Caco-2 (cell line): ENCODE data around the gene ZC3H4. TPM values are rescaled to one million over a fixed set of nuclear protein-coding genes. Genes with fewer than 3 reads are reported as not detected.

Experiments used
- BruUV-seq: library from RNA; stranded (reverse); fragments of 400-500 nt; replicated peaks from 2 replicates; lab custom pipeline; 2021; lab: Mats Ljungman, UMichigan
- CTCF ChIA-PET: fragments of 300-600 bp; sonication (Branson Sonifier 250); formaldehyde crosslinking; loops from one replicate; lab custom pipeline; 2022; ENCODE audit warnings: antibody characterized with exemption; lab: Charles Lee
- POLR2A ChIA-PET: fragments of 300-600 bp; sonication (Branson Sonifier 250); formaldehyde crosslinking; loops from one replicate; lab custom pipeline; 2022; ENCODE audit warnings: antibody characterized with exemption; lab: Charles Lee
- DNase-seq, 2 experiments: peaks; one replicate each; pipeline versions ENCODE4 v3.0.0 to v3.0.0-alpha.2; 2020 to 2022
- H3K27me3 ChIP-seq: replicated peaks from 2 replicates; pipeline ENCODE4 v1.6.0; 2011; ENCODE audit warnings: low read length; ENCODE audit not compliant: control insufficient read depth, insufficient read depth
- H3K36me3 ChIP-seq: 2 replicates; pipeline ENCODE4 v1.5.1; 2011; ENCODE audit warnings: low read length; ENCODE audit not compliant: control insufficient read depth, insufficient read depth
- H3K4me1 ChIP-seq: fragments of 250-450 bp; sonication (Bioruptor Pico); 2 replicates; pipeline ENCODE4 v1.5.1; 2020; ENCODE audit warnings: mild to moderate bottlenecking
- H3K4me3 ChIP-seq: 2 replicates; pipeline ENCODE4 v1.5.1; 2011; ENCODE audit warnings: low read depth, mild to moderate bottlenecking, control low read depth, low read length
- H3K9me3 ChIP-seq: fragments of 250-450 bp; sonication (Bioruptor Pico); 2 replicates; pipeline ENCODE4 v1.5.1; 2020; ENCODE audit warnings: mild to moderate bottlenecking, moderate library complexity
- H3K27ac Mint-ChIP-seq: one replicate; pipeline ENCODE4 v1.8.0; 2022; ENCODE audit warnings: mixed read lengths; ENCODE audit not compliant: unreplicated experiment
- H3K27me3 Mint-ChIP-seq: one replicate; pipeline ENCODE4 v1.8.0; 2022; ENCODE audit warnings: mixed read lengths; ENCODE audit not compliant: insufficient read depth, unreplicated experiment
- H3K36me3 Mint-ChIP-seq: one replicate; pipeline ENCODE4 v1.8.0; 2022; ENCODE audit warnings: mild to moderate bottlenecking, mixed read lengths; ENCODE audit not compliant: insufficient read depth, unreplicated experiment
- H3K4me1 Mint-ChIP-seq: one replicate; pipeline ENCODE4 v1.8.0; 2022; ENCODE audit warnings: low read depth, mixed read lengths; ENCODE audit not compliant: unreplicated experiment
- H3K4me3 Mint-ChIP-seq: one replicate; pipeline ENCODE4 v1.8.0; 2022; ENCODE audit warnings: mild to moderate bottlenecking, moderate library complexity, mixed read lengths; ENCODE audit not compliant: unreplicated experiment
- H3K9me3 Mint-ChIP-seq: one replicate; pipeline ENCODE4 v1.8.0; 2022; ENCODE audit warnings: mixed read lengths; ENCODE audit not compliant: unreplicated experiment
- CTCF ChIP-seq, 2 experiments: fragments of 200-600 bp in 1 of 2; IDR thresholded peaks; 1 replicate in 1 of 2; 2 replicates in 1 of 2; pipeline versions ENCODE4 v1.5.1 to v1.8.0; 2011 to 2022; ENCODE audit warnings: antibody characterized with exemption in 1 of 2, control low read depth in 1 of 2, inconsistent platforms in 1 of 2, low read depth in 1 of 2, low read length in 1 of 2, mild to moderate bottlenecking in 1 of 2, moderate library complexity in 1 of 2; ENCODE audit not compliant: insufficient read depth in 1 of 2, severe bottlenecking in 1 of 2, unreplicated experiment in 1 of 2
- intact Hi-C: fragments of 100-400 bp; cut with micrococcal nuclease; formaldehyde crosslinking; loops from one replicate; pipeline ENCODE4 v1.10.0; 2022; ENCODE audit not compliant: unreplicated experiment
- total RNA-seq: library from RNA; stranded (reverse); gene quantifications from 2 replicates; pipeline ENCODE4 v1.2.3, GENCODE V29; 2022

Gene ZC3H4
- total RNA-seq, 1 experiment from 2014 or later = 70.3 TPM

GRCh38 chr19:47132194-47132852 lies 18.7 kb upstream of the ZC3H4 start:
- POLR2A ChIA-PET = interaction anchor here (1.1 to 1.5 kb wide), 2 partner anchors 19 to 23 kb away, joined by 5 to 19 read pairs; partner anchors contain the start of gene ZC3H4
- H3K36me3 ChIP-seq = peaks cover 3% of the 10 kb centered on the region; the same call in 1 of the 2 replicates
- H3K4me1 ChIP-seq = peaks cover 50% of the 10 kb centered on the region
- intact Hi-C loops = loop anchor here (5.0 kb wide), 1 partner anchor 110 kb away; no protein-coding TSS in a partner anchor
- H3K36me3 Mint-ChIP-seq = peaks cover 79% of the 10 kb centered on the region
- no peak for TF ChIP-seq CTCF (IDR thresholded peaks at IDR 0.05; ENCODE audit: insufficient read depth in 1 of 2, low read depth in 1 of 2, low read length in 1 of 2, severe bottlenecking in 1 of 2, unreplicated experiment in 1 of 2)
- peak overlapping the region; percentile 98 for H3K27ac Mint-ChIP-seq
- peak overlapping the region; percentile 86 for H3K4me3 ChIP-seq
- H3K27me3 Mint-ChIP-seq = no peaks in the 10 kb centered on the region
- CTCF ChIA-PET = interaction anchor here (1.7 kb wide), 1 partner anchor 119 kb away, joined by 10 read pairs; no protein-coding TSS in a partner anchor
- peaks cover 10% of the 10 kb centered on the region for H3K9me3 Mint-ChIP-seq
- H3K4me3 Mint-ChIP-seq = peak overlapping the region; percentile 94
- no TSS peak for BruUV-seq
- DNase-seq = no peak
- no peaks in the 10 kb centered on the region for H3K27me3 ChIP-seq
- H3K9me3 ChIP-seq = peaks cover 6% of the 10 kb centered on the region
- peaks cover 37% of the 10 kb centered on the region for H3K4me1 Mint-ChIP-seq

- Mint-ChIP-seq H3K4me1 (peaks cover 32% of the 10 kb centered on the region), H3K4me3 (peak within 1 kb of the TSS; percentile 94), H3K27me3 (no peaks in the 10 kb centered on the region), H3K27ac (peak within 1 kb of the TSS; percentile 98), H3K9me3 (peaks cover 10% of the 10 kb centered on the region), H3K36me3 (peaks cover 65% of the 10 kb centered on the region)
- ChIA-PET CTCF (interaction anchor here (1.1 to 1.7 kb wide), 9 partner anchors 13 to 118 kb away, joined by 3 to 15 read pairs (median 7); partner anchors contain the start of gene ZC3H4), POLR2A (interaction anchor here (0.6 to 1.8 kb wide), 9 partner anchors 13 to 373 kb away, joined by 3 to 19 read pairs (median 8); partner anchors contain the start of genes CCDC9 and ZC3H4)
- TF ChIP-seq CTCF (IDR thresholded peaks at IDR 0.05; ENCODE audit: insufficient read depth in 1 of 2, low read depth in 1 of 2, low read length in 1 of 2, severe bottlenecking in 1 of 2, unreplicated experiment in 1 of 2) = peak in 1 of 2 experiments; percentile 70
- peak; percentile 99 for DNase-seq
- H3K27me3 ChIP-seq = no peaks in the 10 kb centered on the region
- peaks cover 37% of the 10 kb centered on the region for H3K4me1 ChIP-seq
- peaks cover 6% of the 10 kb centered on the region for H3K9me3 ChIP-seq
- H3K36me3 ChIP-seq = peaks cover 3% of the 10 kb centered on the region; the same call in 1 of the 2 replicates
- BruUV-seq = no TSS peak
- H3K4me3 ChIP-seq = peak within 1 kb of the TSS; percentile 86
- intact Hi-C loops = loop anchor here (2.0 to 5.0 kb wide), 3 partner anchors 18 to 112 kb away; partner anchors contain the start of gene ZC3H4
Measured at GRCh38 chr19:47130589-47131227, 17.1 kb upstream of the ZC3H4 start, which contains the start of gene SAE1. Gene SAE1, plus strand, starts transcription at chr19:47130835. Its CDS starts 96 bp downstream, at chr19:47130931.

- H3K4me1 ChIP-seq = peaks cover 32% of the 10 kb centered on the region
- H3K36me3 ChIP-seq = peaks cover 3% of the 10 kb centered on the region; the same call in 1 of the 2 replicates
- no peak for DNase-seq
- no peak for TF ChIP-seq CTCF (IDR thresholded peaks at IDR 0.05; ENCODE audit: insufficient read depth in 1 of 2, low read depth in 1 of 2, low read length in 1 of 2, severe bottlenecking in 1 of 2, unreplicated experiment in 1 of 2)
- Mint-ChIP-seq H3K36me3 (peaks cover 59% of the 10 kb centered on the region), H3K9me3 (peaks cover 10% of the 10 kb centered on the region), H3K4me3 (peak overlapping the region; percentile 94), H3K27me3 (no peaks in the 10 kb centered on the region), H3K4me1 (peaks cover 31% of the 10 kb centered on the region), H3K27ac (peak overlapping the region; percentile 98)
- BruUV-seq = no TSS peak
- CTCF ChIA-PET = no interaction called here
- H3K27me3 ChIP-seq = no peaks in the 10 kb centered on the region
- H3K4me3 ChIP-seq = 0 out of 2 replicates have a peak overlapping the region, but pooled peaks have one; percentile 9
- H3K9me3 ChIP-seq = peaks cover 6% of the 10 kb centered on the region
- POLR2A ChIA-PET = interaction anchor here (0.6 to 1.8 kb wide), 4 partner anchors 95 to 144 kb away, joined by 4 to 12 read pairs (median 6); partner anchors contain the start of gene CCDC9
- intact Hi-C loops = loop anchor here (2.0 to 5.0 kb wide), 3 partner anchors 17 to 112 kb away; partner anchors contain the start of gene ZC3H4
Measured at GRCh38 chr19:47130120-47130588, 16.6 kb upstream of the ZC3H4 start.
